ENCODE data around the gene CTIF.
A peak's percentile ranks its signal among the peaks of the same experiment; 100 is the strongest.

Gene CTIF

DNA sequence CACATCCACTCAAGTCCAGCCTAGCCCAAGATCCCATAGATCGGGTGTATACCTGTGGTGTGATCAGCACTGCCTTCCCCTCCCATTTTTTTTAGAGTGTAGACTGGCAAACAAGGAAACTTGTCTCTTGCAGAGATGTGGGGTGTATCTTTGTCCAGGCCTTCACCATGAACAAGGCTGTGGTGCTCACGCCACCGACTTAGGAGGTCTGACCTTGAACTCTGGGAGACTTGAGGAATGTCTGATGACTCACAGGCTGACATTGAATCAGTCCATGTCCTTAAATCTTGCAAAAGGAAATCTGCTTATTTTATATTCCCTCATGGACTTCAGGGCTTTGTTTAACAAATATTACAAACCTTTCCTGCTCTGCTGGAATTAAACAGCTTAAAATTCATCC, 4.5 kb upstream of the CTIF start:
- no peak for DNase-seq

DNA sequence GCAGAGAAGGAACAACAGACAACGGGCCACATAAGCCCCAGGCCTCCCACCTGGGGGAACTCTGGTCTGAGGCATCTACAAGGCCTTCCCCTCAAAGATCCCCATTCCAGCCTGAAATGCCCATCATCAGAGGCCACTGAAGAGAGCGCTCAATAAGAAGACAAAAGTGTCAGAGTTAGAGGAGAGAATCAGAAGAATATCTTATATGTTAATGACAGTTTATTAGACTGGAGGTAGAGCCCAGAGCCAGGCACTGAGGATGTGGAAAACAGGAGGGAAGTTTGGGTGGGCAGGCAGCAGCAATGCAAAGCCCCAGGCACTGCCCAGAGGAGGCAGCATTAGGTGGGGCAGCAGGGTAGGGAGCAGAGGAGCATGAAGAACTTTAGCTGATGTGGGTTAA, 2.9 kb upstream of the CTIF start:
- DNase-seq, result no peak

DNA sequence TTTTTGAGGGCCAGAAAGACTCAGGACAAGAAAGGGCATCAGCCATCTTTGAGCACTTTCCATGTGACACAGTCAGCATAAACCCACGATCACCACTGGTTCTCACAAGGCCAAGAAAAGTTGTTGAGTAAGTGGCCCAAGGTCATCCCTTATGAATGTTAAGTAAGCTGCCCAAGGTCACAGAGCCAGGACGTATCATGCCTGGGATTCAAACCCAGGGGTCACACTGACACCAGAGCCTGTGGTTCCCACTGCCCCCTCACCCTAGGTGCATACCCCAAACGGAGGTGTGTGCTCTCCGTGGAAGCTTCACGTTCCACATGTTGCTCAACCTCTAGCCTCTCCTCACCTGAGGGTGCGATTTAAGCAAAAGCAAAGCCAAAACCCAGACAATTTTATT, 2.3 kb upstream of the CTIF start:
- DNase-seq, result no peak

DNA sequence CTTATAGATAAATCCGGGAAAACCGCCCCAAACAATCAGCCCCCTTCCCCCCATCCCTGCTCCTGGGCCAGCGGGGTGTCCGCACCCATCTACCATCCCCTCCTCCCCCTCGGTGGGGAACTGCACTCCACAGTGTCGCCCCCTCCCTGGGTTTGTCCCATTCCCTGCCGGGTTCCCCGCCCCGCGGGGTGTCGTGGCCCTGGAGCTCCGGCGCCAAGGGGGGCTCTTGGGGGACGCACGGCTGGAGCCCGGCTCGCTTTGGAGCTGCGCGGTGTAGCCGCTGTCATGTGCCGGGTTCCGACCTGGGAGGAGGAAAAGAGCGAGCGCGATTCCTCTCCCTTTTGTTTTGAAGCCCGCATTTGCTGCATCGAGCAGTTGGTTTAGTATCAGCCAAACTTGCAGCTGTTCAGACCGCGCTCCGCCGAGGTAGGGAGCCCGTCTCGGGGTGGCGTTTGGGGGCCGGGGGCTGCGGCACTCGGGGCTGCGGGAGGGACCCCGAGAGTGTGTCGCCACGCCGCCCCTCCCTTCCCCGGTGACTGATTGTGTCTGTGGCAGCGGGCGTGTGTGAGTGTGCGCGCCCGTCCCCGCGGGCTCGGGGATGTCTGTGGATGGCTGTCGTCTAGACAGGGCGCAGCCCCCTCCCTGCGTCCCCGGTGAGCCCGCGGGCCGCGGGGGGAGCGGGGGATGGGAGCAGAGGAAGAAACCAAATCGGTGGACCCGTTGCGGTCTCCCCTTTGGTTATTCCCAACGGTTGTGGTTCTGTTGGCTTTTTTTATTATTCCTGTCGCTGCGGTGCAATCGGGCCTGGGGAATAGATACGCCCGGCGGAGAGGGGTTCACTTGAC, 797 bp downstream of the CTIF start:
- peak; percentile 16 for DNase-seq

DNA sequence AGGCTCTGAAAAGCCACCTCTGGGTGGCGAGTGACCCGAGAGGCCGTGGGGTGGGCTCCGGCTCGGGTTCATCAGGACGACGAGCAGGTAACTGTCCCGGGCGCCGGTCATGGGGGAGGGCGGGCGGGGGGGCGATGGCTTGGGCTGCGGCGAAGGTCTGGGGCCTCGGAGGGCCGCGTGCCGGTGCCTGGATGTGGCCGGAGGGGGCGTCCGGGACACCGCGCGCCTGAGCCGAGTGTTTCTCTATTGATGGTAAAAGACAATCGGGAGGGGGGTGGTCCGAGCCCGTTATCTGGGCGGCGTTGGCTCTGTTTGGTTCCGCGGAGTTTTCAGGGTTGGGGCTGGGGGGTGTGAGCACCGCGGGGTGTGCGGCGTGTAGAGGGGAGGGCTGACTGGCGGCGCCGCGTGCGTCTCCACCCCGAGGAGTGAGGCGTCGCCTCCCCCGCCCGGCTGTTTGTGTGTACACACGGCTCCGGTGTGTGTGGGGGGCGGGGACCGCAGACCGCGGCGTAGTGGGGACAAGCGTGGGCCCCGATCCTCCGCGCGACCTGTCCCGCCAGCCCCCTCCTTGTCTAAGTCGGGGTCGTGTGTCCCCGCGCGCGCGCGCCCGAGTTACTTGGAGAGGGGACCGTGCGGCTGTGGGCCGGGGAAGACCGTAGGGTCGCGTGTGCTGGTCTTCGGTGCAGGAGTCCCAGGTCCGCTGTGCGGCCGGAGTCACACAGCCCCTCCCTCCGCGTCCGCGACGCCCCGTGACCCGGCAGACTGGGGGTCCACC, 1.6 kb downstream of the CTIF start:
- peak; percentile 46 for DNase-seq

DNA sequence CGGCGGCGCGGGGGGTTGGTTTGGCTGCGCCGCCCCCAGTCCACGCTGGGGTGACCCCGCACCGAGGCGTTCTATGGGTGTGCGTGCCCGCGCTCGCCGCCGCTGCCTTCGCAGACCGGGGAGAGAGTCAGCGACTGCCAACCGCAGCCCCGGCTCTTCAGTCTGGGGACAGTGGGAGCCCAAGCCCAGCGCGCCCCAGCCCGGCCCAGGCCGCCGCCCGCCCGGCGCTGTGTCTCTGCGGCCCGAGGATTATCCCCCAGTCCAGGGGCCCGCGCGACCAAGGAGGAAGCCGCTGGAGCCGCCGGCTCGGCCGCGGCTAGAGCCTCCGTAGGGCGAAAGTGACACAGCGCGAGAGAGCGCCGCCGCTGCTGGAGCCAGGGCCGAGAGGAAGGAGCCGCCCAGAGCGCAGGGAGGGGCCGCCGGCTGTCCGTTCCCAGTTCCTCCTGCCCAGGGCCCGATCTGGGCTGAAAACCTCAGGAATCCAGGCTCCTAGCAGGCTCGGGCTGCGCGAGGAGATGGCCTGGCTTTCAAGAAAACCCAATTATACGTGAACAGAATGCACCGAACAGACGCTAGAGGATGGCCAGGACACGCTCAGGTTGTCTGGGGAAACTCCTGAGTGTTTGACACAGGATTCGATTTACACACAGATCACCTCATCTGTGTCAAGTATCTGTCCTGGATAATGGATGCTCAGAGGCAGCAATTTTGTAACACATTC, 2.4 kb downstream of the CTIF start:
- peak; percentile 11 for DNase-seq

DNA sequence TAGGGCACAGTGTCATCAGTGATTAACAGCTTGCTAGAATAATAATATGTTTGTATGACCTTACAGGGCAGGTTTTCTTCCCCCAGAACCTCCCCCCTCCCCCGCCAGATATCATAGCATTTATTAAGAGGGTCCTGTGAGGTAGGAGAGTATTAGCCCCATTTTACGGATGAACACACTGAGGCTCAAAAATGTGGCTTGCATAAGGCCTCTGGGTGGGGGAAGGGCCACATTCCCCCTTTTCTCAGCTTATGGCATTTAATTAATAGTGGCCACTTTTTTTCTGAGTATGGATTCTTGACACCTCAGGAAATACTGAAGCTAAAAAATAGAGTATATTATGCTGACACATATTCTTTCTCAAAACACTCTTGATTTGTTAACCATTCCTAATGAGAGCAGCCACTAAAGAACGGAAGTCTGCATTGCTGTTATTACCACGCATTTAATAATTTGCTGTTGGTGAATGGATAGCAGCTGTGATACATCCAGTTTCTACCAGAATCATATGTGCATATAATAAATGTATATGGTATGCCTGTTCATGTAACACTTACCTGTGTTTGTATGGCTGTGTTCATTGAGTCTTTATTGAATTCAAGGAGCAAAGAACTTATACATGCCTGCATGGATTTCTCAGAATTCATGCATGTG, 3.0 kb downstream of the CTIF start:
- DNase-seq, result no peak

DNA sequence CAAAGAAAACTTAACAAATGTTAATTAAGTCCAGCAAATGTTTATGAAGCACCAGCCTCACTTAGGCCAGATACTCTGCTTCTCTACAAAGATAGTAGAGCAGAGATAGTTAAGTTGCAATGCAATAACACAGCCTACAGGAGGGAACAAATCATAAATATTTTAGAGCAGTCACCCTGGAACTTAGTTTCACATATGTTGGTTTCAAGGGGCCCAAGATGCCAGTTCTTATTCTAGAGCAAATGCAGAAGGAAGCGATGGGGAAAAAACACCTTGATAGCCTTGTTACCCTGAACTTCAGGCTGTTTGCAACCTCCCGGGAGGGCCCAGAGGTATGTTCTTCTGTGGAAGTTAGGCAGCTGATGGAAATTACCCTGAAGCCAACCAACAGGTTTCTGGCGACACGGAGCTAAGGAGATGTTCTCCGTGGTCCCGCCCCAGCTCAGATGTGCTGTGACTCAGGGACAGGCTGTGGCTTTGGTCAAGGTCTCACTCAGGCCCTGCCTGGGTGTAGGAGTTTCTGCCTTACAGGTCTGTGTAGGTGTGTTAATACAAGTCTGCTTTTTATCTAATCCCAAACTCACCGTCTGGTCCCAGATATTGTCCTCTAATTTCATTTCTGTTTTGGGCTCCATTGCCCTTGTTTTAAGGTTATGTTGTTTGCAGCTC, 3.8 kb downstream of the CTIF start:
- no peak for DNase-seq

DNA sequence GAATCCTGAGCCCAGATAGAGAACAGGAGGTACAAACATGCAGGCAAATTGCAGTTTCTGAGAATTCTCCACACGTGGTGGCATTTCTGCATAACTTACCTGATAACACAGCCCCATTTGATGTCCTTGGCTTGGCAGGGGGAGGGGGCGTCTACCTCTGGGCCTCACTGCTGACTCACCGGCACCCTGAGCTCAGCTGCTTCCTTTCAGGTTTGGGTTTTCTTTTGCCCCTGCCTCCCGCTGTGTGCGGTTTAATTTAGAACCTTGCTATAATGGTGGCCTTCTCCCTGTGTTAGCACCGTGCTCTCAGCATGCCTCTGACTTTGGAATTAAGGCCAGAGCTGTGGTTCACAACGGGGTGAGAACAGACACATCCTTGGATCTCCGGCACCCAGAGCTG, 4.4 kb downstream of the CTIF start:
- peak; percentile 17 for DNase-seq

DNA sequence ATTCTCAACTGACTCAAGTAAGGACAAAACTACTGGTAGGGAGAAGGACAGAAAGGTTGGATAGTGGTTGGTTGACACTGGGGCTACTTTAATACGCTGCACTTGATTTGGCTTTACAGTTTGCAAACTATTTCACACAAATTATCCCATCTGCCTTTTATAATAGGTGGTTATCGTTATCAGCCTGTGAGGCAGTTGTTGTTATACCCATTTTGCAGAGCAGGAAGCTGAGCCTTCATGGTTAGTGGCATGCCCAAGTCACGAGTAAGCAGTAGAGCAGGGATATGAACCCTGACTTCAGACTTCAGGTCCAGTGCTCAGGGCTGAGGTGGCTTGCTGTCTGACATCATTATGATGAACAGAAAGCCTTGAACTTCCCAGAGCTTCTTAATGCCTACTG, 5.3 kb downstream of the CTIF start:
- DNase-seq, result no peak

DNA sequence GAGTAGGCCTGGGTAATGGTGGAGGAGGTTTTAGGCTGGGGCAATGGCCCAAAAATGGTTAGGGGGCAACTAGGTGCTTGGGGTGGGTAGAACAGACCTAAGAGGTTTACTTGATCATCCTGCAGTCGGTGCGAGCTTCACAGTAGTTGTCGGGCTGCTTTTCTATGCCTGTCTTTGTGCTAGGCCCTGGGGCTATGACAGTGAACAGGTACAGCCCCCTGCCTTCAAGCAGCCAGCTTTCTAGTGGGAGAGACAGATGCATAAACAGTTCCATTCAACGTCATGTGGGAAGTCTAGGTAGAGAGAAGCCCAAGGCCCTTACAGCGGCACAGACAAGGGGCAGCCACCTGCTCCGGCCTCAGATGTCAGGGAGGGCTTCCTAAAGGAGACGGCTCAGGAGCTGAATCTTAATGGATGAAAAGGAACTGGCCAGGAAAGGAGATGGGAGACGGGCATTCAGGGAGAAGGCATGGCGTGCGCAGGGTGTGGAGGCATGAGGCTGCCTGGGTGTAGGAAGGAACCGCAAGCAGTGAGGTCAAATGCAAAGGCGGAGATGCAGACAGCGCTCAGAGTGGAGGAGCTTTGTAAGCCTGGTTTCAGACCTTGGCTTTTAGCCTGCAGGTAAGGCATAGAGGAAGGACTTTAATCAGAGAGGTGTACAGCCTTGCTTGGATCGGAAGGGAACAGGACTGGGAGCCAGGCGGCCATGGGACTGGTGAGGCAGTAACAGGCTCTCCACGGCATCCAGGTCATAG, 6.0 kb downstream of the CTIF start:
- no peak for DNase-seq

DNA sequence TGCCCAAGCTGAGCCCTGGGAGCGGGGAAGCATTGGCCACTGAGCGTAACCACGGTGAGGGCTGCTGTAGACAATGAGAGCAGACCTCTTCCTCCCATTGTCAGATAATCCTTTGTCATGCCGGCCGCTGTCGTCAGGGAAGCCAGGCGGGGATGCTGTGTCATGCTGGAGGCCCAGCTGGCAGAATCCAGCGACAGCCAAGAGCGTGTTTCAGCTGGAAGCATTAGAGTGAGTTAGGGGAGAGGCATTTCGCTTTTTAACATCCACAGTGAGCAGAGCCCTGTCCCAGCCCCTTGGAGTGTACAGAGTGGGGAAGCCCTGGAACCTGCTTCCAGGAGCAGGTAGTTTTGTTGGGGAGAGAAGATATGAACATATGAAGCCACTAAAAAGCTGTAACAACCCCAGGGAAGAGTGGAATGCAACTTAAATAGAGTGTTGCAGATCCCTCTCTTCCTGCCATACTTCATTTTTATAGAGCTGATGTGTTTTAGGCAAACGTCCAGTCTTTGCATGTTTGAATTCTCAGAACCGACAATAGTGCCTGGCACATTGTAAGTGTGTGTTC, 7.0 kb downstream of the CTIF start:
- DNase-seq, result no peak

DNA sequence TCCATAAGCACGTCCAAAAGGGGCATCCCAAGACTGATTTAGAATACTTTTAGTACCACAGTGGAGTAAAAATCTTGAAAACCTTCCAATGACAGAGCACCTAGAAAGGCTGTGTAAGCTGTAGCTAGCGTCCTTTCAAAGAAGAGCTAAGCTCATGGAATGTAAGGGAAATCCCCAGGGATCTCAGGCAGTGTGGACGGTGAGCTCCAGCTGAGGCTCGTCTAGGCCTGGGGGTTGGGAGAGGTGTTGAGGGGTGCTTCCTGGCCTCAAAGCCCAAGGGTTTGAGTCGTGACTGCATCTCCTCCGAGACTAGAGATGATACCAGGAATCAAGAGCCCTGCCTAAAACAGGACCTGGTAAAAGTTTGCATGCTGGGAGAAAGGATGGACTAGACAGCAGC, 7.6 kb downstream of the CTIF start:
- DNase-seq, result no peak

DNA sequence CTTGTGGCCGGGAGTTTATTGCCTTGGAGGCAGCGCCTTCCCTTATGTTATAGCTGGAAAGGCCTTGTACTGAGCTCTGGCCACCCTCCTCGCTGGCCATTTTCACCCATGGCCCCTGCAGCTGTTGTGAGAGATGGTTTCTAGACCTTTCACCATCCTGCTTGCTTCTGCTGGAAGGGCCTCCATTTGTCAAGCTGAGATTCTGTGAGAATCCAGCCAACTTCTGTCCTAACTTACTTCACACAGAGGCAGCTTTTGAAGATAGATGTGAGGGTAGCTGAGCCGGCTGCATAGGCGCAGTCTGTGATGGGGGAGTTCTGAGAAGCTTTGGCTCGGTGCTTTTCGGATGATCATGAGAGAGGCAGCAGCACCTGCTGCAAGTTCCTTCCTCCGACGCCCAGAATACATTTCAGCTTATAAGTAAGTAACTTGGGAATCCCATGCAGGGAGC, 8.7 kb downstream of the CTIF start:
- no peak for DNase-seq

DNA sequence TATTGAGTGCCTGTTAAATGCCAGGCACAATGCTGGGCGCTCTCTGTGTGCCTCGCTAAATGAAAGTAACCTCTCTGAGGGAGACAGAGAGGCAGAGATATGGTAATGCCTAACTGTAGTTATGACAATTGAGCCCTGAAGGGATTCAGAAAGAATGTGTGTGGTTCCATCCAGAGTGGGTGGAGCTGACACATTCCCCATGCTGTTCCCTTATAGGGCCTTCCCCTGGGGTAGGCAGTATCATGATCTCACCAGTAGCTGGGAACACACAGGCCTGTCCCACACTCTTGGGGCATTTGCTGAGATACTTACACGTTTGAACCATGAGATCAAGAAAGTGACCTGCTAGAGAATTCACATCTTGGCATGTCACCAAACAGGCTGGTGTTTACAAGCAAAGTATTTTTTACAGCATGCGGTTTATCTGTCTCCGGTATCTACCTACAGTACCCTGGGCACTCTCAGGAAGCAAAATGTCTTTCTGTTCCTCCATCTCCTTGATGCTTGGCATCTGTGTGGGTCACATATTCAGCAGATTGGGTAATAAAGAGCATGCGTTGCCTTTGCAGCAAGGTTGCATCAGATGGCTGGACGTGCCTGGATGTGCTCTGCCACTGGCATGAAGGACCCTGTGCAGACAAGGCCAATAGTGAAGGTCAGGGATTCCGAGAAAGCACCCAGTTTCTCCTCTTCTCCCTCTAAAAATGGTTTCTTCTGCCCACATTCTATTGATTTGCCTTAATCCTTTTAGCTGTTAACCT, 9.4 kb downstream of the CTIF start:
- no peak for DNase-seq

DNA sequence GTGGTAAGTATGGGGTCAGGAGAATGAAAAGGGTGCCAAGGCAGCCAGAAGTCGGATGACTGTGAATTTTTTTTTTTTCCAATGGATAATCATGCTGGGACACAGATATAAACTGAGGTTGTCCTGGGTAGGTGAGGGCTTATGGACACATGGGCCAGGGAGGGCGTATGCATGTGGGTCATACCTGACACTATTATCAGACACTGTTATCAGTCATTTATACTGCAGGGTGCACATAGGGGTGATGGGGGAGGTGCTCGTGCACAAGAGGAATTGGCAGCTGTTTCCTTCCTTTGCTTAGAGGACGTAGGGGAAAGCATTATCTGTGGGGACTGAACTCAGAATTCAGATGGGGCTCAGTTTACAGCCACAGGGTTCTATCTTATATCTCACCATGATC, 10.1 kb downstream of the CTIF start:
- no peak for DNase-seq

DNA sequence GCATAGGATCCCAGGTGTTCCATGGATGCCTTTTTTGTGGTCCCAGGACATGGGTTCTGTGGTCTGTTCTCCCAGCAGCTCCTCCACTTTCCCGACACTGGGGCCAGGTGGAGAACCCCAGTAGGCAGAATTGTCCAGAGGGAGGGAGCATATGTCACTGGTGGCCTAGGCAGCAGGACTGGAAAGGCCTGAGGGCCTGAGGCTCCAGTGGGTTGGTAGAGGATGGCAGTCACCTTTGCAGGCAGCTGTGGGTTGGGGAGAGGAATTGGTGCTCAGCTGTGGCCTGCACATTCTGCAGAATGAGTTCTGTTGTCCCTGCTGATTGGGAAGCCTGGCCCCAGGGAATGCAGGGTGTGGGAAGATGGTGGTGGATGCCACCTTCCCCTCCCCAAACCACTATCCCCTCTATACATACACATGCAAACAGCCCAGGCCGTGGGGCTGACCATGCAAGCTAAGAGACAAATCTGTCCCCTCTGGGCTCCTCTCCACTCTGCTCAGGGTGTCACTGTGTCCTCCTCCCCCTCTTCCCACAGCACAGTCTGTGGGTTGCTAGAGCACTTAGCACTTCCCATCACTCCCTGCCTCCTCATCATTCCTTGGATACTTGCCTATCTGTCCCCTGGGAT, 11.4 kb downstream of the CTIF start:
- no peak for DNase-seq

DNA sequence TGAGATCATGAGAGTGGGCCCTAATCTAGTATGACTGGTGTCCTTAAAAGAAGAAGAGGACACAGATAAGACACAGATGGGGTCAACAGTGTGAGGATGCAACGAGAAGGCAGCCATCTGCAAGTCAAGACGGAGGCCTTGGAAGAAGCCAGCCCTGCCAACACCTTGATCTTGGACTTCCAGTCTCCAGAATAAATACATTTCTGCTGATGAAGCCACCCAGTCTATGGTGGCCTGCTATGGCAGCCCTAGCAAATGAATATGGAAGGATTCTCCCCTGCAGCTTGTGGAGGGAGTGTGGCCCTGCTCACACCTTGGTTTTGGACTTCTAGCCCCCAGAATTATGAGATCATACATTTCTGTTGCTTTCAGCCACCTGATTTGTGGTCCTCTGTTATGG, 12.3 kb downstream of the CTIF start:
- DNase-seq, result no peak

DNA sequence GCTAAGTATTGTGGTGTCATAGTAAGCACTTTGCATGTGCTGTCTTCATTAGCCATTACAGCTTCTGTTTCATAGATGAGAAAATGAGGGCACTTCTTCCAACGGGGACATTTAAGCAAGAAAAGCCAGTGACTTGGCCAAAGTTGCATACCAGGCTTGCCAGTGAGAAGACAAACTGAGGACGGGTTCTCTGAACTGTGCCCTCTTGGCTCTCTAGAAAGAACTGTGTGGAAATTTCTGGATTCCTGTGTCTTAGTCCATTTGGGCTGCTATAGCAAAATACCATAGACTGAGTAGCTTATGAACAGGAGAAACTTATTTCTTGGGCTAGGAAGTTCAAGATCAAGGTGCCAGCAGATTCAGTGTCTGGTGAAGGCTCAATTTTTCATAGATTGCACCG, 13.3 kb downstream of the CTIF start:
- no peak for DNase-seq

DNA sequence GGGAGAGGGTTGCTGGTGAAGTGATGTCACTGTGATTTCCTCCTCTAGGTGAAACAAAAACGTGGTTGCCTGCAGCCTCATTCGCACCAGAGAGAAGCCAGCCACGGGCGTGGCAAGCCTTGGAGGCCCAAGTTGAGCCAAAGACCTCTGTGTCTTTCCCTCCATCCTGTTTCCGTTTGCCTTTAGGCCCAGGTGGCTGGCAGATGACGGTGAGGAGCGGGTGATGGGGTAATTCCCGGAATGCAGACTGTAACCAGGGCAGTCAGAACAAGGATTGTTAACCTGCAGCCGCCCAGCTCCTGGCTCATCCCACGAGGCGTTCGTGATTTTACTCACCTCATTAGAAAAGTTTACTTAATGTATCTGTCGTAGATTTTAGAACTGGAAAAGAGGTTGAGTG, 14.4 kb downstream of the CTIF start:
- no peak for DNase-seq
